HK-2 (cell line): ENCODE results near the gene SEC14L2.

Experiments
- DNase-seq: peaks from one replicate; pipeline ENCODE4 v3.0.0-alpha.2; 2018; ENCODE audit not compliant: unreplicated experiment

The SEC14L2 gene

GRCh38 chr22:30396871-30397655 lies at the start of gene SEC14L2:
SEC14L2 (plus strand) TSS chr22:30397018; CDS start chr22:30397117, 99 bp downstream.
- peak; percentile 65 for DNase-seq

DNA sequence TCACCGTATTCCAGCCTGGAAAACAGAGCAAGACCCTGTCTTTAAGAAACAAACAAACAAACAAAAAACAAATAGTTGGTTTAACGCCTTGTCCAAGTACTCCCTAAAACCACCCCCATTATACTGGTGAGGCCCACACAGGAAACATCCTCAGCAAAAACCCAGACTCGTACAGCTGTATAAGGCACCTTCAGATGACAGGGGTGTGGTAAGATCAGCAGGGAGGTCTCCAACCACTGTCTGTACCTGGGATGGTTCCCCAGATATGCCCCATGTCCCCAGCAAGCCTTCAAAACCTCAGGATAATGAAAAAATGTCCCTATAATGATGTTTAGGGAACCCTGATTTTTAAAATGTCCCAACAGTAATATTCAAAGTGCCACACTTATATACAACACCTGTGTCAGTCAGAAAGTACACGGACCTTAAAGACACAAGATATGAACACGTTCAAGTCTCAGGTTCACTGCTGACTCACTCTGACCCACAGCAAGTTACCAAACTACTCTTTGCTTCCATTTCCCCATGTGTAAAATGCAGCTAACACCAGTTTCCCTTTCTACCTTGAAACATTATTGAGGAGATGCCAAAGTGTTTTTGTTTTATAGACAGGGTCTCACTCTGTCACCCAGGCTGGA lies 49.4 kb upstream of the SEC14L2 start:
- DNase-seq: no peak

DNA sequence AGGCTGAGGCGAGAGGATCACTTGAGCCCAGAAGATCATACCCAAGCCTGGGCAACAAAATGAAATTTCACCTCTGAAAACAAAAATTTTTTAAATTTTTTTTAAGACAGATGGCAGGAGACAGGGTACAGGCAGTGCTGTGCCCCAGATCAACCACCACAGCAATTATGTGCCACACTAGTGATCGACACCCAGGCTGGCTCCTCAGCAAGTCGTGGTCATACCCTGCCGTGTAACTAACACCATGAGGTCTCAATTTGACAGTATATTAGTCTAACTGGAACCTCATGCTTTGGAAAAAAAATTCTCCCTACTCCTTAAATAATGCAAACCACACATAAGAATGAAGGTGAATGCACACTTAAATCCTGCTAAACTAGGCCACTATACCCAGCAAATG lies 48.4 kb upstream of the SEC14L2 start:
- no peak for DNase-seq

GRCh38 chr22:30348809-30349208 lies 48.0 kb upstream of the SEC14L2 start:
- no peak for DNase-seq

- no peak for DNase-seq
Measured at GRCh38 chr22:30351226-30351625, 45.6 kb upstream of the SEC14L2 start.

GRCh38 chr22:30354644-30355043 lies 42.2 kb upstream of the SEC14L2 start:
- DNase-seq: no peak

DNA sequence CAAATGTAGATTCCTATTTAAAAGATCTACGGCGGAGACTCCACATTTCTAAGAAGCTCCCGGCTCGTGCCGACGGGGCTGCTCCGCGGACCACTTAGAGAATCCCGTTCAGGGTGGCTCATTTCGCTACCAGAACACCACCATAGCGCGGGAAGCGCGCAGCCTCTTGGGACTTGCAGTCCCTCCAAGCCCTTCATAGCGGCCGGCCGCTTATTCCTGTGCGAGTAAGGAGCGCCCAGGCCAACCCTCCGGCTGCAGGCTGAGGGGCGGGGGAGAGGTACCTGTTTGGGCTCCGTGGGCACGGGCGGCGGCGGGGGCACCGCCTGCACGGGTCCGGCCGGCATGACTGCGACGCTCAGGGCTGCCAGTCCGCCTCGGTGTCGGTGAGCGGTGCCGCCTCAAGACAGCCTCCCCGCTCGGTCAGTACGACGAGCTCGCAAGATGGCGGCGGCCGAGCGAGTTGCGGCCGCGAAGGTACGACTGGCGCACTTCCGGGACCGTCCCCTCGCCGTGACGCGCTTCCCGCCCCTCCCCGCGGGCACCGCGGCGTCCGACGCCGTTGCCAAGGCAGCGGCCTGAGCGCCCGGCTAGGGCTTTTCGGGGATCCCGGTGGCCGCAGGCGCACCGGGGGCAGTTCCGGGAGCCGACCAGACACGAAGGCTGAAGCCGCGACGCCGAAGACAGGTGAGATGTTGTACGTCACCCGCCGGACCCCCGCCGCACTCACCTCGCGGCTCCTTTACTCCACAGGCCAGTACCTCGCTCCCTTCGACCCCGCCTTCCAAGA lies 40.2 kb upstream of the SEC14L2 start, which contains the start of the genes CCDC157 and SF3A1:
Gene CCDC157 (plus strand): TSS at position 559 of the 787 bp plus-strand sequence. CDS start 8,994 bp downstream, outside the sequence.
Gene SF3A1 (minus strand): TSS at position 446 of the 787 bp plus-strand sequence. CDS start 102 bp downstream, at position 344.
- peak; percentile 81 for DNase-seq

DNA sequence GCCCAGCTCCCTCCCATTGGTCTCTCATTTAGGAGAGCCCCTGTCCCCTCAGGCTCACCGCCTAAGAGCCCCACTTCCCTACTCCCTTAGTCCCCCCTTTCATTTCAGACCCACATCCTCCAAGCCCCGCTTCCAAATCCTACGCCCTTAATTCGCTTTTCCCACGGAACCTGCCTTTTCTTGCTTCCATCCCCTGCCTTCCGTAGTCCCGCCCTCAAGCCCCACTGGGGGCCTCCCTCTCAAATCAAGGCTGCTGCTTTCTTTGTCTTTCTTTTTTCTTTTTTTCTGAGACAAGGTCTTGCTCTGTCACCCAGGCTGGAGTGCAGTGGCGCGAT lies 39.6 kb upstream of the SEC14L2 start:
- no peak for DNase-seq

- no peak for DNase-seq
Measured at GRCh38 chr22:30357650-30358215, 39.1 kb upstream of the SEC14L2 start.

GRCh38 chr22:30358541-30358940 lies 38.3 kb upstream of the SEC14L2 start:
- no peak for DNase-seq

DNA sequence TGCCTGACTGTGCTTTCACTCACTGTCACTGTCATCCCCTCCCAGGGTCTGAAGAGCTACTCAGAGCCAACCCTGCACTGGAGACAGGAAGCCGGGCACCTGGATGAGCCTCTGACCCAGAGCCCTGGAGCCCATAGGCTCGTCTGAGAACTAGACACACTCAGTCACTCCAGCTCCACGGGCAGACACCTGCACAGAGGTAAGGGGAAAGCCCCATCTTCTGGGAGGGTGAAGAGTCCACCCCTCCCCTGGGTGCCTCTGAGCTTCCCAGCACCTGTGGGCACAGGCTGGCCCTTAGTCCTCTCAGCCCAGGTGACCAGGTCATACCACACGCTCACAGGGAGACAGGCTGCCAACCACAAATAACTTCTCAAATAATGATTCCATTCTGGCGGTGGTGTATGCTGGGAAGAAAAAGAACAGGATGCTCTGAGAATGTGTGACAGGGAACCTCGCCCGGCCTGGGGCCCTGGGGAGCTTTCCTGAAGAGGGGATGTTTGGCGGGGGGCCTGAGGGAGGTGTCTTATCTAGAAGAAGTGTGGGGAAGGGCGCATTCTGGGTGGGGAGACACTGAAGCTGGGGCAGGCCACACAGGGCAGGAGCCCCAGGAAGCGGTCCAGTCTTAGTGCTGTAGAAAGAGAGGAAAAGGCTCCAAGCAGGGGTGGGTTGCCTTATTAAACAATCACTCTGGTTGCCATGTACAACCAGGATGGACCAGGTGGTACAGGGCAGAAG lies 34.7 kb upstream of the SEC14L2 start:
- DNase-seq: no peak

GRCh38 chr22:30362651-30363281 lies 34.1 kb upstream of the SEC14L2 start:
- DNase-seq: no peak

GRCh38 chr22:30365891-30366290 lies 30.9 kb upstream of the SEC14L2 start:
- no peak for DNase-seq

DNA sequence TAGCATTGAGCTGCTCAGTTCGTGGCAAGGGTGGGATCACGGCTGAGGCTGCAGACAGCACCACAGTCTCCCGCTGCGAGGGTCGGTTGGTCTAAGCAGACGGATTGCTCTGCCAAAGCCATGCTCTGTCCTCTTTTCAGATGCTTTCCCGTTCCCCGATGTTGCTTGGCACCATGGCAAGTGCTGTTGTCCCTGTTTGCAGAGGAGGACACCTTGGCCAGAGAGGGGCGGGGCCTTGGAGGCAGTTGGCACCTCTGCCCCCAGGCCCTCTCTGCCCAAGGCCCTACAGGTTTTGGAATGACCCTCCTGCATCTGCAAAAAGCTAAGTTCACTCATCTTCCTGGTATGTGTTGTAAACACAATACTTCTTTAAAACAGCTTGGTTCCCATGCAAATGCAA lies 28.4 kb upstream of the SEC14L2 start:
- no peak for DNase-seq

DNA sequence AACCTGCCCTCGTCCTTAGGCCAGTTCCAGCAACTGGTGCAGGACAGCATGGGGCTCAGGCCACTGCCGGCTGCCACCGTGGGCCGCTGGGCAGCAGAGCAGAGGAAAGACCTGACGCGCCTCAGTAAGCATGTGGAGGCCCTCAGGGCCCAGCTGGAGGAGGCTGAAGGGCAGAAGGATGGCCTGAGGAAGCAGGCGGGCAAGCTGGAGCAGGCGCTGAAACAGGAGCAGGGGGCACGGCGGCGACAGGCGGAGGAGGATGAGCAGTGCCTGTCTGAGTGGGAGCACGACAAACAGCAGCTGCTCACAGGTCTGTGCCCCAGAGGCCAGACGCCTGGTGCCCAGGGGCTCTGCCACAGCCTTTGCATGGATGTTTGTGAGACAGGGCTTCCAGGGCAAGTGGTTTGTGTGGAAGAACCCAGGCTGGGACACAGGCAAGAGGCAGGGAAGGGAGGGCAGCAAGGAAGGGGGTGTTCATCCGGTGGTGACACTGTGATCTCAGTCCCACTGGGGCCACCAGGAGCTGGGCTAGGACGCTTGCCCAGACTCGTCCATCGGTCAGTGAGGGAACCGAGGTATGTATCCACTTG lies 26.1 kb upstream of the SEC14L2 start:
- DNase-seq: no peak

DNA sequence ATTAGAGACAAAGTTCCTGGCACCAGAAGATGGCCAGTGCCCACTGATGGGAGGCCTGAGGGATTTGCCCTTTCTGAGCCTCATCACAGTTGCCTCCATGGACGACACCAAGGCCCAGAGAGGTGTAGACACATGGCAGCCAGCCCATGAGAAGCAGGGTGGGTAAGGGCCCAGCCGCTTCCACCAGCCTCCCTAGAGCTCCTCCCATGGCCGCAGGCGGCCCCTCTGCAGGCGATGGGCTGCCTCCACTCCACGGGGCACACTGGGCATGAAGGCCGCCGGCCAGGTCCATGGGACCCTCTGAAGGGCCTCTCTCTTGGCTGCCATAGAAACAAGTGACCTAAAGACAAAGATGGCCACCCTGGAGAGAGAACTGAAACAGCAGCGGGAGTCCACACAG lies 25.5 kb upstream of the SEC14L2 start:
- DNase-seq: no peak

DNA sequence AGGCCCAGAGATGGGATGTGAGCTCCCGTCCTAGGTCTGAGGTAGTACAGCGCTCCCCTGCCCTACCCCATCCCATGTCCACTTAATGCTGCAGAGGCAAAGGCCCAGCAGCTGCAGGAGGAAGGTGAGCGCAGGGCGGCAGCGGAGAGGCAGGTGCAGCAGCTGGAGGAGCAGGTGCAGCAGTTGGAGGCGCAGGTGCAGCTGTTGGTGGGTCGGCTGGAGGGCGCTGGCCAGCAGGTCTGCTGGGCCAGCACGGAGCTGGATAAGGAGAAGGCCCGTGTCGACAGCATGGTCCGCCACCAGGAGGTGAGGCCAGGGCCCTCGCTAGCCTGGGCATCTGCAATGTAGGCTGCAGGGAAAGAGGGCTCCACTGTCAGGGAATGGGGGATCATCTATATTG lies 24.8 kb upstream of the SEC14L2 start:
- no peak for DNase-seq

- DNase-seq: no peak
Measured at GRCh38 chr22:30372915-30373314, 23.9 kb upstream of the SEC14L2 start.

DNA sequence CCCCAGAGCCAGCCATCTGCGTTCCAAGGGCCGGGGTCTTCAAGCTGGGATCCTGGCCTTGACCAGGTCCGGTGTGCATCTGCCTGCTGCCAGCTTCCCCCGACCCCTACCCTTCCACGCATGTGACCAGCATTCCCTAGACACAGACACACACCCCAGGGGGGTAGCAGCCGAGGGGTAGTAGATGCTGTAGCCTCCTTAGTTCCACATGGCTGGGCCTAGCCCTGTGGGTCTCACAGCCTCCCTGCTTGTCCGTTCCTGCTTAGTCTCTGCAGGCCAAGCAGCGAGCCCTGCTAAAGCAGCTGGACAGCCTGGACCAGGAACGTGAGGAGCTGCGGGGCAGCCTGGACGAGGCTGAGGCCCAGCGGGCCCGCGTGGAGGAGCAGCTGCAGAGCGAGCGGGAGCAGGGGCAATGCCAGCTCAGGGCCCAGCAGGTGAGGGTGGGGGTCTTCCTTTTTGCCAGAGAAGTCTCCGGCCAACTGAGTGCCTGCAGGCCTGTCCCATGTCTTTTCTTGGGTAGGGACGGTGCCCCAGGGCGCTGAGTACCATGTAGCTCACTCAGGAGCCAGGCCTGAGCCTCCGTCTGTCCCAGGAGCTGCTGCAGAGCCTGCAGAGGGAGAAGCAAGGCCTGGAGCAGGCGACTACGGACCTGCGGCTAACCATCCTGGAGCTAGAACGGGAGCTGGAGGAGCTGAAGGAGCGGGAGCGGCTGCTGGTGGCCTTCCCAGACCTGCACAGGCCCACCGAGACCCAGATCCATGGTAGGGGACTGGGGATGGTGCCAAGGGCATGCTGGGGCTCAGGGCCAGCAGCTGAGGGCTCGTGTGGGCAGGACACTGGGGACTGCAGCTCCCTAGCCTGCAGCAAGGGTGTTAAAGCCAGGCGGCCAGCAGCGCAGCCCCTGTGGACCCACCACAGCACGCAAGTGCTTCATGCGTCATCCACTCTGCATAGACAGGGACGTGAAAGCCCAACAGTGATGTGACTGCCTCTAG lies 23.2 kb upstream of the SEC14L2 start:
- DNase-seq: no peak
